HL-60 (cell line): Measurements from ENCODE around the gene PHF19.

ENCODE experiments used
- DNase-seq, 2 experiments: peaks; one replicate each; pipeline ENCODE4 v3.0.0-alpha.2; 2010 to 2020; ENCODE audit warnings: low read depth in 1 of 2, low spot score in 1 of 2
- H3K27ac ChIP-seq: fragments of 250-450 bp; sonication (Bioruptor Pico); replicated peaks from 2 replicates; pipeline ENCODE4 v1.5.1; 2020; ENCODE audit warnings: mild to moderate bottlenecking, moderate library complexity
- H3K27me3 ChIP-seq: fragments of 250-450 bp; sonication (Bioruptor Pico); 2 replicates; pipeline ENCODE4 v1.5.1; 2021; ENCODE audit warnings: mild to moderate bottlenecking, moderate library complexity; ENCODE audit not compliant: insufficient read depth, poor library complexity, severe bottlenecking
- H3K4me3 ChIP-seq: replicated peaks from 2 replicates; pipeline ENCODE4 v1.5.1; 2011; ENCODE audit warnings: mild to moderate bottlenecking, control low read depth, low read length; ENCODE audit not compliant: insufficient read depth
- GABPA ChIP-seq: IDR thresholded peaks from 2 replicates; pipeline ENCODE4 v1.6.1; 2012; ENCODE audit warnings: low read depth
- POLR2AphosphoS5 ChIP-seq: IDR thresholded peaks from 2 replicates; pipeline ENCODE4 v1.6.1; 2012; ENCODE audit warnings: low read depth
- SPI1 ChIP-seq: IDR thresholded peaks from 2 replicates; pipeline ENCODE4 v1.6.1; 2012; ENCODE audit warnings: low read depth, mild to moderate bottlenecking, borderline replicate concordance
- long read RNA-seq: library from polyadenylated mRNA; unstranded; transcript quantifications from one replicate; pipeline ENCODE4 v2.0.0, GENCODE V29; 2020
- TF ChIP-seq, protein P1 (sequence below): IDR thresholded peaks from 2 replicates; pipeline ENCODE4 v1.6.1; 2012; ENCODE audit warnings: low read depth; ENCODE audit not compliant: insufficient replicate concordance
- TF ChIP-seq, protein P2 (sequence below): IDR thresholded peaks from one replicate; pipeline ENCODE4 v1.5.1; 2011; ENCODE audit warnings: low read length, control low read depth, inconsistent platforms; ENCODE audit not compliant: insufficient read depth

The PHF19 gene
- long read RNA-seq, full-length matches to known transcripts = 23 of 44 reads
- long read RNA-seq, partial matches to known transcripts = 8 of 44 reads
- long read RNA-seq, other reads (novel, unspliced or antisense) = 13 of 44 reads

DNA sequence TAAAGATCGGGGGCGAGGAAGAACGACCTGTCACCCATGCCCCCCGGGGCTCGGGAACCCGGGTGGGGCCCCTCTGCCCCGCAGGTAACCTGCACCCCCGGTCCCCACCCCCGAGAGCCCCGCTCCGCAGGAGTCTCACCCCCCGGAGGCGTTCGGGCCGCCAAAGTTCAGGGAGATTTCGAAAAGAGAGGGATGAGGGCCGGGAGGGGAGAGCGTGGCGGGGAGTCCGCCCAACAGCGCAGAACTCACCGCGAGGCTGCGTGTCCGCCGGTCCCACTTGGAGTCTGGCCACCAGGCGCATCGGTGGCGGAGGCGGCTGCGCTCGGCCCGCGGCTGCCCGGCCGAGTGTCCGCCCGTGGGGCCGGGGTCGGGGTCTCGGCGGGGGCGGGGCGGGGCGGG, at the start of gene PHF19:
Gene PHF19 (minus strand): TSS at position 347 of the 399 bp plus-strand sequence. CDS start 2,447 bp downstream, outside the sequence.
- no peak for TF ChIP-seq POLR2AphosphoS5
- no peak for TF ChIP-seq SPI1
- H3K4me3 ChIP-seq = peak within 1 kb of the TSS; percentile 58
- peak within 1 kb of the TSS; percentile 100 for H3K27ac ChIP-seq
- H3K27me3 ChIP-seq = no peaks in the 10 kb centered on the region
- peak in 1 of 2 experiments; percentile 55 for DNase-seq

DNA sequence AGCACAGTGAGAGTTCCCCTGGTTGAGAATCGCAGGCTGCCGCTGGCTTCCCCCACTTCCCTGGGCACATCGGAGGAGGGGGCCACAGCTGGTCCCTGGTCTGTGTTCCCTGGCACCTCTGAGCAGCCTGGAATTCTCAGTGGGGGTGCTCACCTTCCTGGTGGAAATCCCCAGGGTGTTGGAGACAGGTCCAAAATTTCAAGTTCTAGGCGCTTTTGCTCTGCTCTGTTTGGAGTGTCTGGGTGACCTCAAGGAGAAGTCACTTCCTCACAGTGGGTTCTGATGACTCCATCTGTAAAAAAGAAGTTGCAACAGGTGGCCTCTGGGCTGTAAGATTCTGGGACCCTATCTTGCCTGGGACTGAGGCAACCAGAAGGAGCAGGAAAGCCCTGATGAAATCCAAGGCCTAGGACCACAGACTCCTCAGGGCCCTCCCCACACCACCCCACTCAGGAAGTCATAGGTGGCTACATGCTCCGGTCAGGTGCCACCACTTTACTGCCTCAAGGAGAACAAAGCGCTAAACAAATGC, 49.5 kb upstream of the PHF19 start, which contains the start of gene TRAF1:
Gene TRAF1 (minus strand): TSS at position 400 of the 532 bp plus-strand sequence. CDS start 721 bp downstream, outside the sequence.
- TF ChIP-seq SPI1 (peak; percentile 96), GABPA (0 out of 2 replicates have a peak, but pooled peaks have one; percentile 24), POLR2AphosphoS5 (peak; percentile 62; the same call in 1 of the 2 replicates)
- TF ChIP-seq, protein P1, sequence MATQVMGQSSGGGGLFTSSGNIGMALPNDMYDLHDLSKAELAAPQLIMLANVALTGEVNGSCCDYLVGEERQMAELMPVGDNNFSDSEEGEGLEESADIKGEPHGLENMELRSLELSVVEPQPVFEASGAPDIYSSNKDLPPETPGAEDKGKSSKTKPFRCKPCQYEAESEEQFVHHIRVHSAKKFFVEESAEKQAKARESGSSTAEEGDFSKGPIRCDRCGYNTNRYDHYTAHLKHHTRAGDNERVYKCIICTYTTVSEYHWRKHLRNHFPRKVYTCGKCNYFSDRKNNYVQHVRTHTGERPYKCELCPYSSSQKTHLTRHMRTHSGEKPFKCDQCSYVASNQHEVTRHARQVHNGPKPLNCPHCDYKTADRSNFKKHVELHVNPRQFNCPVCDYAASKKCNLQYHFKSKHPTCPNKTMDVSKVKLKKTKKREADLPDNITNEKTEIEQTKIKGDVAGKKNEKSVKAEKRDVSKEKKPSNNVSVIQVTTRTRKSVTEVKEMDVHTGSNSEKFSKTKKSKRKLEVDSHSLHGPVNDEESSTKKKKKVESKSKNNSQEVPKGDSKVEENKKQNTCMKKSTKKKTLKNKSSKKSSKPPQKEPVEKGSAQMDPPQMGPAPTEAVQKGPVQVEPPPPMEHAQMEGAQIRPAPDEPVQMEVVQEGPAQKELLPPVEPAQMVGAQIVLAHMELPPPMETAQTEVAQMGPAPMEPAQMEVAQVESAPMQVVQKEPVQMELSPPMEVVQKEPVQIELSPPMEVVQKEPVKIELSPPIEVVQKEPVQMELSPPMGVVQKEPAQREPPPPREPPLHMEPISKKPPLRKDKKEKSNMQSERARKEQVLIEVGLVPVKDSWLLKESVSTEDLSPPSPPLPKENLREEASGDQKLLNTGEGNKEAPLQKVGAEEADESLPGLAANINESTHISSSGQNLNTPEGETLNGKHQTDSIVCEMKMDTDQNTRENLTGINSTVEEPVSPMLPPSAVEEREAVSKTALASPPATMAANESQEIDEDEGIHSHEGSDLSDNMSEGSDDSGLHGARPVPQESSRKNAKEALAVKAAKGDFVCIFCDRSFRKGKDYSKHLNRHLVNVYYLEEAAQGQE = no peak
- TF ChIP-seq, protein P2, sequence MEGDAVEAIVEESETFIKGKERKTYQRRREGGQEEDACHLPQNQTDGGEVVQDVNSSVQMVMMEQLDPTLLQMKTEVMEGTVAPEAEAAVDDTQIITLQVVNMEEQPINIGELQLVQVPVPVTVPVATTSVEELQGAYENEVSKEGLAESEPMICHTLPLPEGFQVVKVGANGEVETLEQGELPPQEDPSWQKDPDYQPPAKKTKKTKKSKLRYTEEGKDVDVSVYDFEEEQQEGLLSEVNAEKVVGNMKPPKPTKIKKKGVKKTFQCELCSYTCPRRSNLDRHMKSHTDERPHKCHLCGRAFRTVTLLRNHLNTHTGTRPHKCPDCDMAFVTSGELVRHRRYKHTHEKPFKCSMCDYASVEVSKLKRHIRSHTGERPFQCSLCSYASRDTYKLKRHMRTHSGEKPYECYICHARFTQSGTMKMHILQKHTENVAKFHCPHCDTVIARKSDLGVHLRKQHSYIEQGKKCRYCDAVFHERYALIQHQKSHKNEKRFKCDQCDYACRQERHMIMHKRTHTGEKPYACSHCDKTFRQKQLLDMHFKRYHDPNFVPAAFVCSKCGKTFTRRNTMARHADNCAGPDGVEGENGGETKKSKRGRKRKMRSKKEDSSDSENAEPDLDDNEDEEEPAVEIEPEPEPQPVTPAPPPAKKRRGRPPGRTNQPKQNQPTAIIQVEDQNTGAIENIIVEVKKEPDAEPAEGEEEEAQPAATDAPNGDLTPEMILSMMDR = no peak
- Histone ChIP-seq H3K27me3 (no peaks in the 10 kb centered on the region), H3K27ac (peak within 1 kb of the TSS; percentile 74), H3K4me3 (no peak within 1 kb of the TSS)
- peak; percentile 88 to 91 for DNase-seq

DNA sequence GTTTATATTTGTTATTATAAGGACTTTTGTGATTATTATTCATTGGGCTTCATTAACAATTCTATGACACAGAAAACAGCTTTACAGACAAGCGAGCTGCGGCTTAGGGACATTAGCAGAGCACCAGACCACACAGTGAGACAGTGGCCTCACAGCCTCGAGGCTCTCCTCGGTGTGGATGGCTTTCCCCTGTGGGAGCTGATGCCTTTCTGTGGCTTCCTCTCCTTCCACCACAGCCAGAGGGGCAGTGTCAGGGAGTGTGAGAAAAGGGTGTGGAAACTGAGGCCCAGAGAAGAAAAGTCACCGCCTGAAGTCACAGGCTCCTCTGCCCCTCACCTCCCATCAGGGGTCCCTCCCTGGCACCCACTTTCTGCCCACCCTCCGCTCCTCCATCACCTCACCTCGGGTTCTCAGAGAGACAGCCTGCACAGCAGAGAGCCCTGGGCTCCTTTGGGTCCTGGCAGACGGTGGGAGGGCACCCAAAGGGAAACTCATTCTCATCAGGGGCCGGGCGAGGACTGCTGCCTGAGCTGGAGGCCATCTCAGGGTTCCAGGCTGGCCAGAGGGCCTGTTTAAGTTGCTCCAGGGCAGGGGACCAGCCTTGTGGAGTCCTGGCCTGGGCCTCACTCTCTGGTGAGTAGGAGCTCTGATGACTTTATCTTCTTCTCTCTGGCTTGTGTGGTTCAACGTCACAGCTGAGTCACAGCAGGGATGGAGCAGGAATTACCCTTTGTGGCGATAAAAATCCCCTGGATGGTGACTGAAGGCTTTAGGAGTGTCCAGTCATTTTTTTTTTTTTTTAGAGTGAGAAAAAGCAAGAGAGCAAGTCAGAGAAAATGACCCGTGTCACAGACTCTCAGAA, 48.8 kb upstream of the PHF19 start:
- TF ChIP-seq, protein P2 = no peak
- TF ChIP-seq SPI1 (no peak), GABPA (no peak), POLR2AphosphoS5 (no peak)
- TF ChIP-seq, protein P1 = no peak
- no peak overlapping the region for H3K4me3 ChIP-seq
- DNase-seq = peak in 1 of 2 experiments; percentile 39
- peak overlapping the region; percentile 74 for H3K27ac ChIP-seq
- no peaks in the 10 kb centered on the region for H3K27me3 ChIP-seq
